COLO668 (cell line): ENCODE data around the gene WHRN.

Experiments used
- DNase-seq: peaks from one replicate; lab custom pipeline; 2025; ENCODE audit not compliant: unreplicated experiment; lab: John Stamatoyannopoulos, UW

Gene WHRN

GRCh38 chr9:114425126-114425525 is 80.1 kb downstream of the WHRN start:
- no peak for DNase-seq

- DNase-seq, result no peak
These were observed 81.1 kb downstream of the WHRN start for GRCh38 chr9:114424126-114424525.

GRCh38 chr9:114423181-114423580 is 82.1 kb downstream of the WHRN start:
- DNase-seq, result no peak

GRCh38 chr9:114421147-114421546 is 84.1 kb downstream of the WHRN start:
- DNase-seq, result no peak

GRCh38 chr9:114419796-114420195 is 85.5 kb downstream of the WHRN start:
- no peak for DNase-seq

GRCh38 chr9:114418053-114418452 is 87.2 kb downstream of the WHRN start:
- no peak for DNase-seq

GRCh38 chr9:114417511-114417910 is 87.8 kb downstream of the WHRN start:
- DNase-seq, result no peak

GRCh38 chr9:114416906-114417305 is 88.4 kb downstream of the WHRN start:
- no peak for DNase-seq

GRCh38 chr9:114416290-114416689 is 89.0 kb downstream of the WHRN start:
- DNase-seq, result no peak

- DNase-seq, result no peak
These were observed 90.9 kb downstream of the WHRN start for GRCh38 chr9:114414346-114414745.

GRCh38 chr9:114413861-114414301 is 91.4 kb downstream of the WHRN start:
- DNase-seq, result no peak

GRCh38 chr9:114412048-114412683 is 93.1 kb downstream of the WHRN start:
- DNase-seq, result no peak

- no peak for DNase-seq
These were observed 93.8 kb downstream of the WHRN start for GRCh38 chr9:114411452-114411851.

- no peak for DNase-seq
These were observed 94.4 kb downstream of the WHRN start for GRCh38 chr9:114410910-114411309.

GRCh38 chr9:114409842-114410241 is 95.4 kb downstream of the WHRN start:
- no peak for DNase-seq

- DNase-seq, result peak; percentile 13
These were observed 96.0 kb downstream of the WHRN start for GRCh38 chr9:114409103-114409780.

GRCh38 chr9:114408645-114409044 is 96.6 kb downstream of the WHRN start:
- DNase-seq, result no peak

GRCh38 chr9:114407889-114408288 is 97.4 kb downstream of the WHRN start:
- DNase-seq, result no peak

GRCh38 chr9:114406441-114406840 is 98.8 kb downstream of the WHRN start:
- no peak for DNase-seq

- DNase-seq, result peak; percentile 72
These were observed 99.8 kb downstream of the WHRN start for GRCh38 chr9:114405294-114406034.

GRCh38 chr9:114404531-114404930 is 100.7 kb downstream of the WHRN start:
- DNase-seq, result no peak

GRCh38 chr9:114403153-114403756 is 102.0 kb downstream of the WHRN start:
- DNase-seq, result no peak
